ENCODE data around the gene SIRT5. TPM values are rescaled to one million over a fixed set of nuclear protein-coding genes. Genes with fewer than 3 reads are reported as not detected.
A peak's percentile ranks its signal among the peaks of the same experiment; 100 is the strongest.

SIRT5 gene
- total RNA-seq = 6.2 TPM

GRCh38 chr6:13574571-13575376 is at the start of gene SIRT5:
Gene SIRT5 (plus strand): TSS chr6:13574601. CDS start chr6:13584111, 9,510 bp downstream.
- H3K4me1 ChIP-seq (ENCODE audit: insufficient read depth, low read length) = peaks cover 17% of the 10 kb centered on the region
- H3K4me3 ChIP-seq (ENCODE audit: low read length) = peak within 1 kb of the TSS; percentile 88
- no peaks in the 10 kb centered on the region for H3K9me3 ChIP-seq (ENCODE audit: low read depth, low read length)
- H3K27me3 ChIP-seq (ENCODE audit: insufficient read depth, low read length) = no peaks in the 10 kb centered on the region

DNA sequence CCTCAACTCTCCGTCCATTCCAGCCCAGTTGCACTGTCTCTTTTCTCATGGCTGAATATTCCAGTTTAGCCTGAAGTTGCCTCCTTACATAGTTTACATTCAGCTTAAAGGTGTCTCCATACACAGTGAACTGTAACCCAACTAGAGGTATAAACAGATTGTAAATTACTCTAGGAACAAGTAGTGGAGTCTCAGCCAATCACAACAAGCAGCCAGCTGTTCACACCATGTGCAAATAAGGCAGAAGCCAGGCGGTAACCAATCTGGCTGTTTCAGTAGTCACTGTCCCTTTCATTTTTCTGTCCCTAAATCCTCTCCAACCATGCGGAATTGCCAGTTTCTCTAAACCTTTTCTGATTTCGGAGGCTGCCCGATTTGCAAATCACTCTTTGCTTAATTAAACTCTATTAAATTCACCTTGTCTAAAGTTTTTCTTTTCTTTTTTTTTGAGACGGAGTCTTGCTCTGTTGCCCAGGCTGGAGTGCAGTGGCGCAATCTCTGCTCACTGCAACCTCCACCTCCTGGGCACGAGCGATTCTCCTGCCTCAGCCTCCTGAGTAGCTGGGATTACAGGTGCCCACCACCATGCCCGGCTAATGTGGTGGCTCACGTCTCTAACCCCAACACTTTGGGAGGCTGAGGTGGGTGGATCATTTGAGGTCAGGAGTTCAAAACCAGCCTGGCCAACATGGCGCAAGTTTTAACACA is 49.4 kb upstream of the SIRT5 start:
- no peak overlapping the region for H3K4me3 ChIP-seq (ENCODE audit: low read length)
- no peaks in the 10 kb centered on the region for H3K27me3 ChIP-seq (ENCODE audit: insufficient read depth, low read length)
- H3K9me3 ChIP-seq (ENCODE audit: low read depth, low read length) = no peaks in the 10 kb centered on the region
- H3K4me1 ChIP-seq (ENCODE audit: insufficient read depth, low read length) = peaks cover 33% of the 10 kb centered on the region

GRCh38 chr6:13526357-13526726 is 48.1 kb upstream of the SIRT5 start:
- no peaks in the 10 kb centered on the region for H3K9me3 ChIP-seq (ENCODE audit: low read depth, low read length)
- H3K27me3 ChIP-seq (ENCODE audit: insufficient read depth, low read length) = no peaks in the 10 kb centered on the region
- no peak overlapping the region for H3K4me3 ChIP-seq (ENCODE audit: low read length)
- peaks cover 33% of the 10 kb centered on the region for H3K4me1 ChIP-seq (ENCODE audit: insufficient read depth, low read length)

- H3K27me3 ChIP-seq (ENCODE audit: insufficient read depth, low read length) = no peaks in the 10 kb centered on the region
- no peaks in the 10 kb centered on the region for H3K9me3 ChIP-seq (ENCODE audit: low read depth, low read length)
- peaks cover 33% of the 10 kb centered on the region for H3K4me1 ChIP-seq (ENCODE audit: insufficient read depth, low read length)
- H3K4me3 ChIP-seq (ENCODE audit: low read length) = no peak overlapping the region
Measured at GRCh38 chr6:13526727-13527670, 47.4 kb upstream of the SIRT5 start.

DNA sequence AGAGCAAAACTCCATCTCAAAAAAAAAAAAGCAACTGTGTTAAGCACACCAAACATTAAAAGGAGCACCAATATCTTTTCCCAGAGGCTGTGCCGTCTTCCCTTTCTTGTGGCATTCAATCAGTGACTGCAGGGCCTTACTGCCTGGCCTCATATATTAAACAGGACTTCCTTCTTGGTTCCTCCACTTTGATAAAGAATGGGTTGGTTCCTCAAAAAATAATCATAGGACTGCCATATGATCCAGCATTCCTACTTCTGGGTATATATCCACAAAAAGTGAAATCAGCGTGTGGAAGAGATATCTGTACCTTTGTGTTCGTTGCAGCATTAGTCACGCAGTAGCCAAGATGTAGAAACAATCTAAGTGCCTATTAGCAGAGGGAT is 46.7 kb upstream of the SIRT5 start:
- Histone ChIP-seq H3K27me3 (ENCODE audit: insufficient read depth, low read length) (no peaks in the 10 kb centered on the region), H3K4me3 (ENCODE audit: low read length) (no peak overlapping the region), H3K4me1 (ENCODE audit: insufficient read depth, low read length) (peaks cover 33% of the 10 kb centered on the region), H3K9me3 (ENCODE audit: low read depth, low read length) (no peaks in the 10 kb centered on the region)

DNA sequence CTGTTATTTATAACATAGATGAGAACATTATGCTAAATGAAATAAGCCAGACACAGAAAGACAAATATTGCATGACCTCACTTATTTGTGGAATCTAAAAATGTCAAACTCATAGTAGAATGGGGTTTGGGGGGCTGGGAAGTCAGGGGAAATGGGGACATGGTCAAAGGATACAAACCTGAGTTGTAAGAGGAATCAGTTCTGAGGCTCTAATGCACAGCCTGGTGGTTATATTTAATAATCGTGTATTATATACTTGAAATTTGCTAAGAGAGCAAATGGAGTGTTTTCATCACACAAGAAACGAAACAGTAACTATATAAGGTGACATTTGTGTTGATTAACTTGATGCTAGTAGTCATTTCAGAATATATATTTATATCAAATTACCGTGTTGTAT is 46.2 kb upstream of the SIRT5 start:
- H3K4me3 ChIP-seq (ENCODE audit: low read length) = no peak overlapping the region
- no peaks in the 10 kb centered on the region for H3K9me3 ChIP-seq (ENCODE audit: low read depth, low read length)
- H3K4me1 ChIP-seq (ENCODE audit: insufficient read depth, low read length) = peaks cover 28% of the 10 kb centered on the region

DNA sequence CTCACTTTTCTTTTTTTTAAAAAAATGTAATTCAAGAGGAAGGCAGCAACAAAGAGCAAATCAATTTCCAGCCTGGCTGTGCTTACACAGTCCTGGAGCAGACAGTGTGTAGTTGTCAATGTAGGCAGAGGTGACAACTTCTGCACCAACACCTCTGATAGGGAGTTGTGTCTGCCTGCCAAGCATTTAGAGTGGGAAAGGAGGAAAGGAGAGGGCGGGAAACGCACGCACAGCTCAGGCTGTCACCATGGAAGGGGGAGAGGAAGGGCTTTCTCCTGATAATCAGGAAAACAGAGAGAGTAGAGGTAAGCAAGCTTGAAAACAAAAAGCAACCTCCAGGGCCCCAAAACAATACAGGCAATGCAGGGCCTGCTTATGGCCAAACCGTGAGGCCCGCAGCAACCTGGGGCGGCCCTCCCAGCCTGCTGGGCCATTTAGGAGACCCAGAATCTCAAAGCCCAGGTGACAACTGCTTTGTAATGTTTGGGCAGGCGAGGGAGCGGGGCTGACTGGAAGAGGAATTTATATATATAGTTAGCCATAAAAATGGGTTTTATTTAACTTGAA is 45.5 kb upstream of the SIRT5 start:
- Histone ChIP-seq H3K9me3 (ENCODE audit: low read depth, low read length) (no peaks in the 10 kb centered on the region), H3K4me3 (ENCODE audit: low read length) (no peak overlapping the region), H3K4me1 (ENCODE audit: insufficient read depth, low read length) (peaks cover 28% of the 10 kb centered on the region), H3K27me3 (ENCODE audit: insufficient read depth, low read length) (no peaks in the 10 kb centered on the region)

More for the DNA sequence above, 46.2 kb upstream of the SIRT5 start:
- H3K27me3 ChIP-seq (ENCODE audit: insufficient read depth, low read length) = no peaks in the 10 kb centered on the region

DNA sequence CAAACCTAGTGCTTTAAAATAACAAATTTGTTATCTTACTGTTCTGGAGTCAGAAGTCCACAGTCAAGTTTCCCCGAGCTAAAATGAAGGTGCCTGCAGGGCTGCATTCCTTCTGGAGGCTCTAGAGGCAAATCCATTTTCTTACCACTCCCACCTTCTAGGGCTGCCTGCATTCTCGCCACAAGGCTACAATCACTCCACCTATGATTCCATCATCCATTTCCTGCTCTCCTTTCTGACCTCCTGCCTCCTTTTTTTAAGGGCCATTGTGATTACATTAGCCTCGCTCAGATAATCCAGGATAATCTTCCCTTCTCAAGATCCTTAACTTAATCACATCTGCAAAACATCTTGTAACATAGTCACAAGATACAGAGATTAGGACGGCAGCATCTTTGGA is 42.4 kb upstream of the SIRT5 start:
- Histone ChIP-seq H3K9me3 (ENCODE audit: low read depth, low read length) (no peaks in the 10 kb centered on the region), H3K4me1 (ENCODE audit: insufficient read depth, low read length) (peaks cover 9% of the 10 kb centered on the region), H3K27me3 (ENCODE audit: insufficient read depth, low read length) (no peaks in the 10 kb centered on the region), H3K4me3 (ENCODE audit: low read length) (no peak overlapping the region)

DNA sequence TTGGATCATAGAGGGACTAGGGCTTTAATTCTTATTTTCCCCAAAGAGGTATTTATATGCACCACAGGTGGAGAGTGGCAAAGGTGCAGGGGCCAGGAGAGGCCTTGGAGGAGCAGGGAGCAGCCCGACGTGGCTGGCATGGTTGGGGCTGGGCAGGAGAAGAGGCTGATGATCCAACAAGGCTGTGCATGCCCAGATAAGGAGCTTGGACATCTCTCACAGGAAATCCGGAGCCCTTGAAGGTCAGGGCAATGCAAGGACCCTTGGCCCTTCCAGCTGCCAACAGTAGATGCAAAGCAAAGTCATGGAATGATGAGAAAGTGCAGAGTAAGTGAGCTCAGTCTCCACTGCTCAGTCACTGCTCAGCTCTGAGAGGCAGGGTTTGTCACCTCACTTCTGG is 39.9 kb upstream of the SIRT5 start:
- Histone ChIP-seq H3K9me3 (ENCODE audit: low read depth, low read length) (no peaks in the 10 kb centered on the region), H3K4me1 (ENCODE audit: insufficient read depth, low read length) (no peaks in the 10 kb centered on the region), H3K4me3 (ENCODE audit: low read length) (no peak overlapping the region), H3K27me3 (ENCODE audit: insufficient read depth, low read length) (no peaks in the 10 kb centered on the region)

DNA sequence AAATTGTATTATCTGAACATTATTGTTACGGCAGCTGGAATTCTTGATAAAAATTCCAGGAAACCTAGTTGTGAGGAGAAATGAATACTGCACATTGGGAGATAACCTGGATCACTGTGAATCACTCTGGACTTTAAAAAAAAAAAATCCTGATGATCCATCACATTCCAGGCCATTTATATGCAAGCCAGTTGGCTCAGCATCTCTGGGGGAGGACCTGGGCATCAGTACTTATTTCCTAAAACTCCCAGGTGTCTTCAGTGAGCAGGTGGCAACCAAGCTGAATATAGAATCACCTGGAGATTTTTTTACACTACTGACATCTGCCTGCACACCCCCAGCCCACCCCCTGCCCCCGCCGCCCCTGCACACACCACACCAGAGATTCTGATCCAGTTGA is 39.1 kb upstream of the SIRT5 start:
- no peaks in the 10 kb centered on the region for H3K4me1 ChIP-seq (ENCODE audit: insufficient read depth, low read length)
- H3K27me3 ChIP-seq (ENCODE audit: insufficient read depth, low read length) = no peaks in the 10 kb centered on the region
- H3K4me3 ChIP-seq (ENCODE audit: low read length) = no peak overlapping the region
- H3K9me3 ChIP-seq (ENCODE audit: low read depth, low read length) = no peaks in the 10 kb centered on the region

GRCh38 chr6:13536796-13537526 is 37.4 kb upstream of the SIRT5 start:
- Histone ChIP-seq H3K4me3 (ENCODE audit: low read length) (no peak overlapping the region), H3K9me3 (ENCODE audit: low read depth, low read length) (no peaks in the 10 kb centered on the region), H3K4me1 (ENCODE audit: insufficient read depth, low read length) (no peaks in the 10 kb centered on the region), H3K27me3 (ENCODE audit: insufficient read depth, low read length) (no peaks in the 10 kb centered on the region)

DNA sequence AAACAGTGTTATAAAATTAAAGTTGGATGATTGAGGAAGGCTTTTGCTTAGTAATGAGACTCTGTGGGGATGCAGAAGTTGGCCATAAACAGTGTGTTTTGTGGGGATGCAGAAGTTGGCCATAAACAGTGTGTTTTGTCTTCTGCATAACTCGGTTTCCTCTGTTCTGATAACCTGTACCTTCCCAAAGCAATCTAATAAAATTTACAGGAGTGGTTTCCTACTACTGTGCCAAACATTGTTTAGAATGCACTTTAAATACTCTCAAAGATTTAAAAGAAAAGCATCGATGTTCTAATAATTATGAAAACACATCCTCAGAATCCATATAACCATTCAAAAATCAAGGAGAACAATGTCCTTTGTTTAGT is 36.9 kb upstream of the SIRT5 start:
- Histone ChIP-seq H3K4me3 (ENCODE audit: low read length) (no peak overlapping the region), H3K9me3 (ENCODE audit: low read depth, low read length) (no peaks in the 10 kb centered on the region), H3K27me3 (ENCODE audit: insufficient read depth, low read length) (no peaks in the 10 kb centered on the region), H3K4me1 (ENCODE audit: insufficient read depth, low read length) (no peaks in the 10 kb centered on the region)

DNA sequence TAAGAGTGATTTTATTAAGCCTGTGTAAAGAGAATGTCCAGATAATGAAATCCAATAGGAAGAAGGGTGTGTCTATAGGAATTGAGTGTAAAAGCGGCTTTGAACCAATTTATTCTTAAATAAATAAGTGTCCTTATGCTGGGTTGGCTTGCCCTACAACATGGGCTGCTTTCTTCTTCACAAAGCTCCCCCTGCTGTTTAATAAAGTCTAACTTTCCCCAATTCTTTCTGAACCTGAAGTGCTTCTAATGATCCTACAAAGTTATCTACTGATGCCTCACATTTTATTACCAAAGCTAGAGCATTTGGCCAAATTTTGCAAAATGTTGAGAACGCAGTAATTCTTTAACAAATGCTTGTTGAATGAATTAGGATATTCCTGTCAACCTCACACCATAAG is 36.3 kb upstream of the SIRT5 start:
- H3K4me1 ChIP-seq (ENCODE audit: insufficient read depth, low read length) = no peaks in the 10 kb centered on the region
- no peak overlapping the region for H3K4me3 ChIP-seq (ENCODE audit: low read length)
- H3K27me3 ChIP-seq (ENCODE audit: insufficient read depth, low read length) = no peaks in the 10 kb centered on the region
- no peaks in the 10 kb centered on the region for H3K9me3 ChIP-seq (ENCODE audit: low read depth, low read length)

GRCh38 chr6:13538600-13538999 is 35.8 kb upstream of the SIRT5 start:
- no peaks in the 10 kb centered on the region for H3K4me1 ChIP-seq (ENCODE audit: insufficient read depth, low read length)

More at GRCh38 chr6:13538600-13538999, 35.8 kb upstream of the SIRT5 start:
- H3K27me3 ChIP-seq (ENCODE audit: insufficient read depth, low read length) = no peaks in the 10 kb centered on the region
- no peaks in the 10 kb centered on the region for H3K9me3 ChIP-seq (ENCODE audit: low read depth, low read length)
- H3K4me3 ChIP-seq (ENCODE audit: low read length) = no peak overlapping the region

Measured in mononuclear cell (primary cell).